ENCODE data around the gene NTNG2.

The NTNG2 gene

DNA sequence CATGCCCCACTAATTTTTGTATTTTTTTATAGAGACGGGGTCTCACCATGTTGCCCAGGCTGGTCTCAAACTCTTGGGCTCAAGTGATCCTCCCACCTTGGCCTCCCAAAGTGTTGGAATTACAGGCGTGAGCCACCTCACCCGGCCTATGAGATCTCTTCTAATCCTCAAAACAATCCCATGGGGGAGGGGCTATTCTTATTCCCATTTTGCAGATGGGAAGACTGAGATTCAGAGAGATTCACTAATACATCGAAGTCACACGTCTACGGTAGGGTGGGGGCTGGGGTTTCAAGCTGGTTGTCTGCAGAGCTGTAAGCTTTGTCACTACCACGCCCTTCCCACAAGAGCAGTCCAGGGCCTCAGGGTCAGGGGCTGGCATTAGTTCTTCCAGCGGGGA, 14.0 kb upstream of the NTNG2 start:
- no peak for DNase-seq

GRCh38 chr9:132150256-132150655, 11.6 kb upstream of the NTNG2 start:
- no peak for DNase-seq

DNA sequence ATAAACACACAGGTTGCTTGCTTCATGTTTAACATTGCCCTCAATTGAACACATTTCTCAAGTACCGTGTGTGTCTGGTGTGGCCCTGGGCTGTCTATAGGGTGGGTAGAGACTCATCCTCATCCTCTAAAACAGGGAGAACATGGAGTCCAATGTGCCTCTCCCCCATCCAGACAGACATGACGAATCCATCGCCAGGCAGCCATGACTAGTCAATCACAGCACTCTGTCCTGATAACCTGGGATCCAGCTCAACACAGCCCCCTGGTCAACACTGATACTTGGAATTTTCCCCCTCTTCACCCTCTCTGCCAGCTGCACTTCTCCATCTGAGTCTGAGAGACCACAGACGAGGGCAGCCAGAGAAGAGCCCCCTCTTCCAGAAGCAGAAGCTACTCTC, 10.7 kb upstream of the NTNG2 start:
- DNase-seq, result no peak

GRCh38 chr9:132152231-132152630, 9.6 kb upstream of the NTNG2 start:
- DNase-seq, result no peak

DNA sequence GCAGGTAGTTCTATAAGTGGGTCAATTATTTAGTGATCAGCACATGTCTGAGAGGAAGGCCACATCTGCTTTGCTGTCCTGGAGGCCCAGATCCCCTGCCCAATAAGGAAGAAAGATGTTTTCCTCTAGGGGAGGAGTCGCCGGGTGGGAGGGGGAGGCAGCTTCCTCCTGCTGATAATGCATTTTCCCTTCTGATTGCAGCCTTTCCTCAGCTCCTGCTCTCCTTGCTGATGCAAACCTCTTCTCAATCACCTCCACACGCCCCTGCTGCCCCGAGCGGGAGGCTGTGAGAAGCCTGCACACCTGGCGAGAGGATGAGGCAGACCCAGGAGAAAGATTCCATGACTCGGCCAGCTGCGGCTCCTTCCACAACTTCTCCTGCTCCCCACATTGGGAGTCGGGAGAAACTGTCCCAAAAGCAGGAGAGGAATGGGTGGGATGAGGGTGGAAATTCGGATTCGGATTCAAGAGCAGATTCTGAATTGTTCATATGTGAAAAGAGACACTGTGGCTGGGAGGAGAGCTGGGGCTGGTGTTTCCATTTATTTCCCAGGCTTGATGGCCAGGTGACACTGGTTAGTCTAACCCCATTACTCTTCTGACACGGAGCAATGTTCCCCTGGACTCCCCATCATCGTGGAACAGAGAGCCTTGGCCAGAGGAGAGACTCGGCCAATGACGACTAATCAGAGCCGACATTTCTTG, 6.8 kb upstream of the NTNG2 start:
- no peak for DNase-seq

DNA sequence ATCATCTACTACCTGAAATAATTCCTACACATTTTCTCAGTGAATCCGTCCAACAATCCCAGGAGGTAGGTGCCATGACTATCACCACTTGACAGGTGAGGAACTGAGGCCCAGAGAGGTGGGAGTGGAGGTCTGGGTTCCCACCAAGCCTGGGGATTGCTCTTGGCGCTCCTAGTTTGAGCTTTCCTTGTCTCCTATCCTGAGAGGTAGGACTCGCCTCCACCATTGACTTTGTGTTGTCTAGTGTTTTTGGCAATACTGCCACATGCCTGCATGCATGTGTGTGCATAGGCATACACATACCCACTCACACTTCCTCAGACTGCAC, 6.3 kb upstream of the NTNG2 start:
- DNase-seq, result no peak

DNA sequence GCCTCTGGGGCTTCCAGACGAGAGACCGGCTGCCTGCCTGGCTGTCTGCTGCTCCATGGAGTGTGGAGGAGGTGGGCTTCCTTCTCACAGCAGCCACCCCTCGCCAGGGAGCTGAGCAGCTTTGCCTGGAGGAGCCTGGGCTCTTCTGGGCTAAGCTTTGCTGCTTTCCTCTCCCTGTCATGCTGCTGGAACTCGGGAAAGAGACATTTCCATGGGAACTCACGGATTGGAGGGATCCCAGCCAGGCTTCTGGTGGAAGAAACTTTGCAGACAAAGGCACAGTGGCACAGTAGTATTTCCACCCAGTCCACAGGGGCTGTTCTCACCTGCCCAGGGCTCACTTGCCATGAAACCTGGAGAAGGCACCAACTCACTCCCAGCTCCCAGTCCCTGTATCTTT, 5.6 kb upstream of the NTNG2 start:
- DNase-seq, result no peak

DNA sequence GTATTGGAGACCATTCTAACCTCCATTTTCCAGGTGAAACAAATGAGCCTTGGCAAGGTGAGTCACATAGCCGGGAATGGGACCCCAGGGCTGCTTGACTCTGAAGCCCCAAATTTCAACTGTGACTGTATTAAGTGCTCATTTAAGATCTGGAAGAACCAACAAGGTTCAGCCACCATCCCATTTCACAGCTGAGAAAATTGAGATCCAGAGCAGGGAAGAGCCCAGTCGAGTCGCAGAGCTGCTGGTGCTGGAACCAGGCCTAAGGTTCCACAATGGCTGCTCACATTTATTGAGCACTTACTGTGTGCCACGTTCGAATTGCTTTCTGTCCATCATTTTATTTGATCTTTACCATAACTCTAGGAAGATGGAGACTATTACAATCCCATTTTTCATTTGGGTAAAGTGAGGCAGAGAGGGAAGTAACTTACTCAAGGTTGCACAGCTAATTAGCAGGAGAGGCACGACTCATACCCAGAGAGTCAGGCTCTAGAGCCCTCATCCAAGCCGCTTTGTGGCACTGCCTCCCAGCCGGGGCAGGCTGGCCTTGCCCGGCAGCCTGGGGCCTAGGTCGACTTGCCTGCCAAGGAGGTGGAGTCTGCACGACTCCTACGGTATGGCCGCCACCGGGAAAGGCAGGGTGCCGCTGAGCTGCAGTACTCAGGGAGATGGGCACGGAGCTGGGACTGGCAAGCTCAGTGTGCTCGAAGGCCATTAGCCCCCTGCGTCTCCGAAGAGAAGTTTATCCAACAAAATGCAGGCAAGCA, 4.3 kb upstream of the NTNG2 start:
- DNase-seq, result no peak

- peak; percentile 44 for DNase-seq
Observed at GRCh38 chr9:132160802-132161742, 786 bp upstream of the NTNG2 start.

GRCh38 chr9:132162764-132163456, 1.1 kb downstream of the NTNG2 start:
- no peak for DNase-seq

DNA sequence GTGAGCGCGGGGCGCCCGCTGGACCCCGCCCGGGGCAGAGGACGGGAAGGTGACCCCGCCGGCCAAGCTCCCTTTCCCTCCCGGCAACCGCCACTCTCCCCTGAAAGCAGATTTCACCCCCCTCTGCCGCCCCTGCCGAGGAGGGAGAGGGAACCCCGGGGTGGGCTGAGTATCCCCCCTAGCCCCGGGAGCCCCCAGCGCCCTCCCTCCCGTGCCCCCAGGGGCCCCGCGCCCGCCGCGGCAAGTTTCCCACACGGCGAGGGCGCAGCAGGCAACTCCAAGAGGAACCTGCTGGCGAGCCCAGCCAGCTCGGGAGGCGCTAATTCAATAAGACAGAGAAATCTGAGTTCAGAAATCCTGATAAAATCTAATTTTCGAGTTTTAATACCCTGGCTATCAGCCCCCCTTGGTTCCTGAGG, 1.6 kb downstream of the NTNG2 start:
- no peak for DNase-seq

DNA sequence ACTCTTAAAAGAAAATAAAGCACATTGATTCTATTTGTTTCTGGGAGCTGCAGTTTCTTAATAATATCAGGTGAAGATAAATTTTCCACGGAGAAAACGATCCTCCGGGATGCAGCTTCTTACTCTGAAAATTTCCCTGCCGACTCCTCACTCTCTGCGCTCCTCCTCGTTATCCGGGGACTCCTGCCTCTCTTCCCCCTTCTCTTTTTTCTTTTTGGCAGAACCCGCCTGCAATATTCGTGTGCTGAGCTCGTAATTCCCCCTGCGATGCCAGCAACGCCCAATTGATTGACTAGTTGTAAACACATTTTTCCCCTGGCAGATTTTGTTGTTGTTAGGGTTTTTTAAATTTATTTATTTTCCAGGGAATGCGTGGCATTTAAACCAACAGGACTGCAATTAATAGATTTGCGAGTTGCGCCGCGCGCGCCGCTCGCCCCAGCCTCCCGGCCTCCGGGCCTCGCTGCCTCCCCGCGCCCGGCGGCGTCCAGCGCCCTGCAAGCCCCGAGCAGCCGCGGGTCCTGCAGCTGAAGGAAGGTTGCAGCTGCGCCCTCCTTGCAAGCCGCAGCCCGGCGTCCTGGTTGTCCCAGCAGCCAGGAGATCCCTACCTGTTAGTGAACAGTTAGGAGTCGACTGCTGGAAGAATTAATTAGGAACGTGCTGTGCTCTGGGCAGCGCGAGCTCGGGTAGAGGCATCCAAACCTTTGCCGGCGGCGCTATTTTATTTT, 2.2 kb downstream of the NTNG2 start:
- DNase-seq, result no peak

DNA sequence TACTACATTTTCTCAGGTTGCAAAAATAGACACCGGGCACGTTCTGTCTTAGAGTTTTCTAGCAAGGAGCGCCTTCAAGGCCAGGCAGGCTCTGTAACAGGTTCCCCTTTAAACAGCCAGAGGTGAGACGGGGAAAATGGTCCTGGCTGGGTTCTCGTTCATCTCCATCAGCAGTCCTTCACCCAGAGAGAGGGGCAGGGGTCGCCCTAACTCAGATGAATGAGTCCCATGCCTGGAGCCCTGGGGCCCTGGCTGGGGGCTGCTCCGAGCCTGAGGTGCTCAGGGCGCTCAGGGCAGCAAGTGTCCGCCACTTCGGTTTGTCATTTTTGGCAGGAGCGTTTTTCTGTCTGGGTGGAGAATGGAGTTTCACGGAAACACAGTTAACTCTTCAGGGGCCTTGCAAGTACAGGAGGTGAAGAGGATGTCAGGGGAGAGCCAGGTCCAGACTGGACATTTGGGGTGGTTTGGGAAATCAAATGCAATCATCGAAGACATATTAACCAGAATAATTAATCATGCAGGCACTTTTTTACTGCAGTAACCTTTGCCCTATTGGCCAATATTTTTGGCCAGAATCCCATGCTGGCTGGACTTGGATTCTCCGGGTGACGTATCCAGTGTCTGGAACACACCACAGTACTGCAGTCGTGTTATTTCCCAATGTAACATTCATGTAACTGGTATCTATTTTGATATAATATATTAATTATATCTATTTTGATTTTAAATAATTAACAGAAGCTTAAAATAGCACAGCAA, 2.9 kb downstream of the NTNG2 start:
- no peak for DNase-seq

GRCh38 chr9:132166599-132166998, 4.7 kb downstream of the NTNG2 start:
- peak; percentile 8 for DNase-seq

DNA sequence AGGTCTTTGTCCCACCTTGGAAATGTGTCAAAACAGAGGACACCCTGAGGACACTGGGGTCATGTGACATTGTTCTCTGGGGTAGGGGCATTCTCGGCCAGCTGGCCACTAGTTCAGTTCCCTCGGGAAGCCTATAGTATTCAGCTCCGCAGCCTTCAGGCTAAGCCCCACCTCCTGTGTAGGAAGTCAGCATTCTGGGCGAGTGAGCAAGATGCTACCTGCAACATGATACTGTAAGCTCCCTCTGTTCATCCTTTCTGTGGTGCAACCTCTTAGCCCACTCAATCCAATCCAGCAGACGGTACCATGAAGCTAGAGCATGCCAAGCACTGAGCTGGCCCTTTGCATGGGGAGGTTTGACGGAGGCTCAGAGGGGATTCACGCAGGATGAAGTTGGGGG, 5.3 kb downstream of the NTNG2 start:
- no peak for DNase-seq

DNA sequence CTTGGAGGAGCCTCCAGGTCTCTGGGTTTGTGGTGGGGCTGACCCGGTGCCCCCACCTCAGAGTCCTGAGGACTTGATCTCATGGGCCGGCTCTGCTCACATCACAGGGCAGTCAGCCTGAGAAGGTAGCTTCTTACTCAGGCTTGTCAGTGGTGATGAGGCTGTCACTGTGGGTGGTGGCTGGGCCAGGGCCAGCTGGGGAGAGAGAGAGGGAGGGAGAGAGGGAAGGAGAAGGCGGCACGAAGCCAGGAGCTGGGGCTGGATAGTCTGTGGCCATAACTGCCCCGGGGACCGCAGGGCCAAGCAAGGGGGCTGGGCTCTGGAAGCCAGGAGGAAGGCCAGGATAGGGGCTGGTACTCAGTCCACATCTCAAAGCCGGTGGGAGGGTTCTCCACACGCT, 6.5 kb downstream of the NTNG2 start:
- no peak for DNase-seq

DNA sequence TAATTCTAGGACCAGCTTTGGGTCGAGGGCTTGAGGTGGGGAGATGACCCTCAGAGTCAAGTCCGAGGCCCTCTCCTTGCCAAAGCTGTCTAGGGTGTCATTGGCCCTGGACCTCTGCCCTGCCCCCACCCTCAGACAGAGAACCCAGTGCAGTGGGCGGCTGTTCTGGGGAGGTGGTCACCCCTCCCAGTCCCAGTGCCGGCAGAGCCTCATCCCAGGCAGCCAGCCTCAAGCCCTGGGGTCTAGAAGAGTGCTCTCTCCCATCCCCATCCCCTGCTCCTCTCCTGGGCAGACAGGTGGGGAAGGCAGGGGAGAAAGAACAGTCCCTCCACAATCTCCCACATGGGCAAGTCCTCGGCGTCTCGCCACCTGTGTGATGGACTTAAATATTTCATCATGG, 7.0 kb downstream of the NTNG2 start:
- DNase-seq, result no peak

DNA sequence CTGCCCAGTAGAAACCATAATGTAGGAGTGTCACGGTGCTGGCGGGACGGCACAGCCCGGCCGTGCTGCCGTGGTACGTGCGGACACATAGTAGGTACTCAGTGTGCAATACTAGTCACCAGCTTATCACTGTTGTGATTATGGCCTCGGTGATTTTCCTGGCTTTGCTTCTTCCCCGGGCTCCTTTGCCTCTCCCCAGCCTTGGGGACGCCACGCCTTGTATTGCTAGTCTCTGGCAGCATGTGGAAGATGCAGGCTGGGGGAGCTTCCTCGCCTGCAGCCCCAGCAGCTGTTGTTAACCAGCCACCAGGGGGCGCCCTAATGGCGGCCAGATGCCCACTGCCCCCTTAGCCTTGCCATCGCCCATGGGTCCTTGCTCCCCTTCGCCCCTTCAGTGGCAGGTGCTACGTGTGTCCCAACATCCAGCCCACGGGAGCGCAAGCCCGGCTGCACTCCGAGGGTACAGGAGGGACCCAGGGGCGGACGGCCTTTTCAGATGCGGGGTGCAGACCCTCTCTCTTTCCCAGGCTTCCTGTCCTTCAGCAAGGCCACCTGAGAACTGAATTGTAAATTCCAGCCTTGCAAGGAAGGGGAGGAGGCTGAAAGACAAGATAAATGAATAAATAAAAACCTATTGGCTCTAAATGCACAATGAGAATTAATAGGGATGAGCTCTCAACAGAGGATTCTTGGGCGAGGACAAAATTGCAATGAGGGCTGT, 8.0 kb downstream of the NTNG2 start:
- peak; percentile 65 for DNase-seq

DNA sequence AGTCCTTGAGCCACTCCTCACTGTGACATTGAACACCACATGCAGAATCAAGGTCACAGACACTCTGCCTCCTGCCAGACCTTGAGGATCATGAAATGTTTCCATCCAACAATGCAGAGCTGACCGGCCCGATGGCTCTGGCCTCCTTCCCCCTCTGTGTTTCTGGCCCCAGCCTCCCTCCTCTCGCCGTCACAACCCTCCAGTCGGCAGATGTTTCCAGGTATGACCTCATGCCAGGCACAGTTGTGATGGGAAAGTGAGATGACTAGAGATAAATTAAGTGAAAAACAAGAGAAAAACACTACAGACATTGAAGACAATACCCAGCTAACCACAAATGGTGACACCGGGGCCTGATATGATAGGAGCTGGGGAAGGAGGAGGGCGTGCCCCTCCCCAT, 9.8 kb downstream of the NTNG2 start:
- no peak for DNase-seq

DNA sequence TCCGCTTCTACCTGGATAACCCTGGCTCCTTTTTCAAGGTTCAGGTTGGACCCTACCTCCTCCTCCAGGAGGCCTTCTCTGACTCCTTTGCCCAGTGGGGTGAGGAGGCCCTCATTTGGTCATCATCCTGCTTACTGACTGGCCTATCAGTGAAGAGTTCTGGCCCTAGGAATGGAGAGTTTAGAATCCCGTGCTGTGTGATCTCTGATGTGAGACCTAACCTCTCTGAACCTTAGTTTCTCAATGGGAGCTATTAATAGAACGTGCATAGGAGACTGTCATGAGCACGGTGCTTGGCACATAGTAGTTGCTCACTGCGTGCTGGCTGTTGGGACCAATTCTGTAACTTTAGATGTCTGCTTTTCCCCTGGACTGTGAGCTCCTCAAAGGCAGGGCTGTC, 10.3 kb downstream of the NTNG2 start:
- no peak for DNase-seq

DNA sequence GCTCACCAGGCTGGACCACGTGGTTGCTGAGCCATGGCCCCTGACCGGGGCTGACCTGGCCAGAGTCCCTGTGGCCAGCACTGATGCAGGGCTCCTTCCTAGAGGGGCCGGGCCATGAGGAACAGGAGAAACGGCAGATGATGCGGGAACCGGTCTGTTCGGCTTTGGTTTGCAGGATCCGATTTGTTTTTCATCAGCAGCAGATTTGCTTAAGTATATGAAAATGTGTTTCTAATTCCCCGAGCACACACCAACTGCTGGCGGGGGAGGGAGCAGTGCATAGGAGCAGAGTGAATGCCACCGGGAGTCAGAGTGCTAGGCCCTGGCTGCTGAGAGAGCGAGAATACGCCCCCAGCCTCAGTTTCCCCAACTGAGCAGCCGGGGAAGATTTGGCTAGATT, 13.6 kb downstream of the NTNG2 start:
- DNase-seq, result no peak
